Tibial nerve (tissue), 4 donors: ENCODE data around the gene ASCC2. TPM values are rescaled to one million over a fixed set of nuclear protein-coding genes. Genes with fewer than 3 reads are reported as not detected.

Source experiments
- DNase-seq, 2 donors: peaks; one replicate each; pipeline ENCODE4 v3.0.0-alpha.2; 2019; ENCODE audit warnings: low spot score in 2 of 2
- H3K27ac ChIP-seq, 4 donors: fragments of 200-600 bp; sonication (generic) in 3 of 4; one replicate each; pipeline ENCODE4 v1.5.1; 2017 to 2019; ENCODE audit warnings: mild to moderate bottlenecking in 1 of 4
- H3K27me3 ChIP-seq, 2 donors: fragments of 200-600 bp; sonication (generic) in 1 of 2; one replicate each; pipeline versions ENCODE4 v1.5.1 to v1.6.0; 2017 to 2019
- H3K36me3 ChIP-seq, 3 donors: fragments of 200-600 bp; sonication (generic); one replicate each; pipeline ENCODE4 v1.5.1; 2018 to 2019
- H3K4me1 ChIP-seq, 4 donors: fragments of 200-600 bp; sonication (generic) in 3 of 4; one replicate each; pipeline ENCODE4 v1.5.1; 2017 to 2019
- H3K4me3 ChIP-seq, 4 donors: fragments of 200-600 bp; sonication (generic) in 3 of 4; one replicate each; pipeline ENCODE4 v1.5.1; 2017 to 2019; ENCODE audit warnings: mild to moderate bottlenecking in 1 of 4, moderate library complexity in 1 of 4
- H3K9me3 ChIP-seq, 4 donors: fragments of 200-600 bp; sonication (generic) in 3 of 4; one replicate each; pipeline ENCODE4 v1.5.1; 2017 to 2019
- EP300 ChIP-seq, 2 donors: sonication (generic); formaldehyde crosslinking; IDR thresholded peaks; one replicate each; pipeline ENCODE4 v1.6.1; 2017; ENCODE audit warnings: antibody characterized with exemption in 2 of 2, mild to moderate bottlenecking in 1 of 2
- POLR2A ChIP-seq, 2 donors: fragments of 450-650 bp; IDR thresholded peaks; one replicate each; pipeline ENCODE4 v1.6.1; 2017; ENCODE audit warnings: antibody characterized with exemption in 2 of 2, mild to moderate bottlenecking in 2 of 2, moderate library complexity in 2 of 2
- WGBS, 2 donors: methylation state at CpG; one replicate each; pipeline ENCODE4 v1.1.5; 2018; 5-methylcytosine and 5-hydroxymethylcytosine counted together
- total RNA-seq, 4 donors: library from RNA; depleted of rRNA; stranded (reverse); fragments of >200 nt; gene quantifications; one replicate each; pipeline ENCODE4 v1.1.0, GENCODE V29; 2016
- TF ChIP-seq, protein P1 (sequence below), 5 experiments: fragments of 200-600 bp in 3 of 5; fragments of 450-650 bp in 2 of 5; sonication (generic) in 3 of 5; IDR thresholded peaks; one replicate each; pipeline ENCODE4 v1.5.1; 2016 to 2019; ENCODE audit warnings: antibody characterized with exemption in 5 of 5, mild to moderate bottlenecking in 3 of 5, moderate library complexity in 2 of 5

ASCC2 gene
- total RNA-seq, 4 donors from 2014 or later: 30.4 to 45.3 (median 40.9) TPM

- Histone ChIP-seq H3K27ac (no peak overlapping the region), H3K27me3 (no peaks in the 10 kb centered on the region), H3K9me3 (no peaks in the 10 kb centered on the region), H3K36me3 (peaks cover 0 to 99% (median 0%) of the 10 kb centered on the region in 3 donors), H3K4me3 (no peak overlapping the region), H3K4me1 (peaks cover 0 to 14% (median 3%) of the 10 kb centered on the region in 4 donors)
- TF ChIP-seq EP300 (IDR thresholded peaks at IDR 0.05): no peak
- no peak for TF ChIP-seq POLR2A (IDR thresholded peaks at IDR 0.05)
- TF ChIP-seq, protein P1, sequence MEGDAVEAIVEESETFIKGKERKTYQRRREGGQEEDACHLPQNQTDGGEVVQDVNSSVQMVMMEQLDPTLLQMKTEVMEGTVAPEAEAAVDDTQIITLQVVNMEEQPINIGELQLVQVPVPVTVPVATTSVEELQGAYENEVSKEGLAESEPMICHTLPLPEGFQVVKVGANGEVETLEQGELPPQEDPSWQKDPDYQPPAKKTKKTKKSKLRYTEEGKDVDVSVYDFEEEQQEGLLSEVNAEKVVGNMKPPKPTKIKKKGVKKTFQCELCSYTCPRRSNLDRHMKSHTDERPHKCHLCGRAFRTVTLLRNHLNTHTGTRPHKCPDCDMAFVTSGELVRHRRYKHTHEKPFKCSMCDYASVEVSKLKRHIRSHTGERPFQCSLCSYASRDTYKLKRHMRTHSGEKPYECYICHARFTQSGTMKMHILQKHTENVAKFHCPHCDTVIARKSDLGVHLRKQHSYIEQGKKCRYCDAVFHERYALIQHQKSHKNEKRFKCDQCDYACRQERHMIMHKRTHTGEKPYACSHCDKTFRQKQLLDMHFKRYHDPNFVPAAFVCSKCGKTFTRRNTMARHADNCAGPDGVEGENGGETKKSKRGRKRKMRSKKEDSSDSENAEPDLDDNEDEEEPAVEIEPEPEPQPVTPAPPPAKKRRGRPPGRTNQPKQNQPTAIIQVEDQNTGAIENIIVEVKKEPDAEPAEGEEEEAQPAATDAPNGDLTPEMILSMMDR (IDR thresholded peaks at IDR 0.05): no peak
- WGBS, 2 donors: 70 to 100% methylated on average over 2 of the region's 2 CpGs
- no peak for DNase-seq
These were observed 18.6 kb downstream of the ASCC2 start for GRCh38 chr22:29819501-29819900.

GRCh38 chr22:29817724-29818123 lies 20.4 kb downstream of the ASCC2 start:
- Histone ChIP-seq H3K36me3 (peaks cover 0 to 99% (median 6%) of the 10 kb centered on the region in 3 donors), H3K9me3 (no peaks in the 10 kb centered on the region), H3K4me1 (peaks cover 0 to 14% (median 3%) of the 10 kb centered on the region in 4 donors), H3K27me3 (no peaks in the 10 kb centered on the region), H3K27ac (no peak overlapping the region), H3K4me3 (no peak overlapping the region)
- TF ChIP-seq EP300 (IDR thresholded peaks at IDR 0.05) (no peak), POLR2A (IDR thresholded peaks at IDR 0.05) (no peak)
- TF ChIP-seq, protein P1 (IDR thresholded peaks at IDR 0.05): no peak
- WGBS, 2 donors: 94 to 97% methylated on average over 1 of the region's 1 CpG
- DNase-seq: no peak

GRCh38 chr22:29816980-29817379 lies 21.1 kb downstream of the ASCC2 start:
- peaks cover 0 to 99% (median 6%) of the 10 kb centered on the region in 3 donors for H3K36me3 ChIP-seq
- DNase-seq: no peak
- peaks cover 0 to 12% (median 3%) of the 10 kb centered on the region in 4 donors for H3K4me1 ChIP-seq
- H3K4me3 ChIP-seq: no peak overlapping the region
- TF ChIP-seq, protein P1 (IDR thresholded peaks at IDR 0.05): no peak
- TF ChIP-seq EP300 (IDR thresholded peaks at IDR 0.05) (no peak), POLR2A (IDR thresholded peaks at IDR 0.05) (no peak)
- H3K9me3 ChIP-seq: no peaks in the 10 kb centered on the region
- H3K27me3 ChIP-seq: no peaks in the 10 kb centered on the region
- 91 to 93% methylated on average over 2 of the region's 2 CpGs for WGBS, 2 donors
- H3K27ac ChIP-seq: no peak overlapping the region

- no peak overlapping the region for H3K4me3 ChIP-seq
- peaks cover 0 to 99% (median 6%) of the 10 kb centered on the region in 3 donors for H3K36me3 ChIP-seq
- WGBS, 2 donors: 72 to 77% methylated on average over 6 of the region's 6 CpGs
- H3K9me3 ChIP-seq: no peaks in the 10 kb centered on the region
- no peak for TF ChIP-seq POLR2A (IDR thresholded peaks at IDR 0.05)
- no peak for DNase-seq
- H3K27me3 ChIP-seq: no peaks in the 10 kb centered on the region
- peaks cover 0 to 7% (median 3%) of the 10 kb centered on the region in 4 donors for H3K4me1 ChIP-seq
- H3K27ac ChIP-seq: no peak overlapping the region
These were observed 21.5 kb downstream of the ASCC2 start for GRCh38 chr22:29816539-29816938.

DNA sequence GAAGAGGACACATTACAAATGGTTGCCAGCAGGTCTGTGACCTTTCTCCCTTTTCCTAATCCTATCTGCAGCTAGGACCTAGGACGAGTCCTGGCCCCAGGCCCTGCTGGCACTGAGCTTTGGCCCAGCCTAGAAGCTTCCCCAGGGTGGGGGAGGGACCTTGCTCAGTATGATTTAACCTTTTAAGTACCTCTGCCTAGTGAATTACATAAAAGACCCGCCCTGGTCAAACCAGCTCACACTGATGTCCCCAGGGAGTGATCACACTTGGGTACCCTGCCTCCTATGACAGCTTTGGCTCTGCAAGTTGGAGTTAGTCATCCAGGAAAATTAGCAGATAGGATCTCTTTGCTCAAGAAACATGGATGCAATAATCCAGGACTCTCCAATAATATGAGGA lies 21.9 kb downstream of the ASCC2 start:
- H3K9me3 ChIP-seq: no peaks in the 10 kb centered on the region
- H3K4me3 ChIP-seq: no peak overlapping the region
- WGBS, 2 donors: 42 to 51% methylated on average over 2 of the region's 2 CpGs
- no peaks in the 10 kb centered on the region for H3K27me3 ChIP-seq
- TF ChIP-seq, protein P1 (IDR thresholded peaks at IDR 0.05): no peak
- no peak for TF ChIP-seq EP300 (IDR thresholded peaks at IDR 0.05)
- no peak for TF ChIP-seq POLR2A (IDR thresholded peaks at IDR 0.05)
- H3K36me3 ChIP-seq: peaks cover 0 to 99% (median 6%) of the 10 kb centered on the region in 3 donors
- DNase-seq: no peak
- peaks cover 0 to 6% (median 3%) of the 10 kb centered on the region in 4 donors for H3K4me1 ChIP-seq
- no peak overlapping the region for H3K27ac ChIP-seq

DNA sequence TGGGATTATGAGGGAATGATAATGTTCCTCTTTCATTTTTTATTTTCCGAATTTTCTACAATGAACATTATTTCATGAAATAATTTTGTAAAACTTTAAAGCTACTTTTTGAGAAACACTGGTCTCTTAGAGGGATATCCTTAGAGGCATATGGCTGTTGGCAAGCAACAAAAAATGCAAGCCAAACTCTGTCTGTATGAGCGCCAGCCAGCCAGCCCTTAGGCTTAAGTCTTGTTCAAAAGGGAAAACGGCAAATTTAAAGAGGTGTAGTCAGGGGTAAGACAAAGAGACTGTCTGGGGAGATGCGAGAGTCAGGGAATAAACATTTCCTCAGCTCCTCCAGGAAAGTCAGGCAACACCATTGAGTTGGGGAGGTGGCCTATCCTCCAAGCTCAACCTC lies 22.5 kb downstream of the ASCC2 start:
- 69 to 71% methylated on average over 4 of the region's 4 CpGs for WGBS, 2 donors
- peaks cover 0 to 6% (median 3%) of the 10 kb centered on the region in 4 donors for H3K4me1 ChIP-seq
- TF ChIP-seq POLR2A (IDR thresholded peaks at IDR 0.05): no peak
- TF ChIP-seq, protein P1 (IDR thresholded peaks at IDR 0.05): no peak
- TF ChIP-seq EP300 (IDR thresholded peaks at IDR 0.05): no peak
- no peak overlapping the region for H3K27ac ChIP-seq
- H3K4me3 ChIP-seq: no peak overlapping the region
- H3K9me3 ChIP-seq: no peaks in the 10 kb centered on the region
- peaks cover 0 to 99% (median 6%) of the 10 kb centered on the region in 3 donors for H3K36me3 ChIP-seq
- no peaks in the 10 kb centered on the region for H3K27me3 ChIP-seq
- no peak for DNase-seq
